Measurements from ENCODE around the gene DBNDD2.

The DBNDD2 gene

DNA sequence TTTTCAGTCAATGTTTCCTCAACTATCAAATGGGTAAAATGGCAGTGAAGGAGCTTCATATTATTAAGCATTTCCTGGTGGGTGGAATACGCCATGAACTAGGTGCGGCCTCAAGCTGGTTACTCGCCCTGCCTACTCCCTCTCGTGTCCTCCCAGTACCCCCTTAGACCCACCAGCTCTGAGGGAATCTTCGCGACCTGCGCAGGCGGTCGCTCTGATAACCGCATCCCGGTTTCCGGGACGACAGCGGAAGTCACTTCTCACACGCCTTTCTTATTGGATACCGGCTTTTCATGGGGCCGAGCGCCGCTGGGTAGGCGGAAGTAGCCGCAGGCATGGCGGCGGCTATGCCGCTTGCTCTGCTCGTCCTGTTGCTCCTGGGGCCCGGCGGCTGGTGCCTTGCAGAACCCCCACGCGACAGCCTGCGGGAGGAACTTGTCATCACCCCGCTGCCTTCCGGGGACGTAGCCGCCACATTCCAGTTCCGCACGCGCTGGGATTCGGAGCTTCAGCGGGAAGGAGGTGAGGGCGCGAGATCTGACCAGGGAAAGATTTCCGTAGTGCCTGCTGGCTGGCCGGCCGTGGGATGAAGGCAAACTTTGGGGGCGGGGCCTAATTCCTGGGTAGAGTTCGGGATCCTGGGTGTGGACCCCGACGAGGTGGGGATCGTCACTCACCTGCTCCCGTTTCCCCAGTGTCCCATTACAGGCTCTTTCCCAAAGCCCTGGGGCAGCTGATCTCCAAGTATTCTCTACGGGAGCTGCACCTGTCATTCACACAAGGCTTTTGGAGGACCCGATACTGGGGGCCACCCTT, 7.9 kb downstream of the DBNDD2 start, which contains the start of gene PIGT:
PIGT (plus strand) TSS at position 320 of the 816 bp plus-strand sequence; CDS start at position 336, 16 bp downstream.
- peak; percentile 89 for DNase-seq (ENCODE audit: low read depth, low spot score)

DNA sequence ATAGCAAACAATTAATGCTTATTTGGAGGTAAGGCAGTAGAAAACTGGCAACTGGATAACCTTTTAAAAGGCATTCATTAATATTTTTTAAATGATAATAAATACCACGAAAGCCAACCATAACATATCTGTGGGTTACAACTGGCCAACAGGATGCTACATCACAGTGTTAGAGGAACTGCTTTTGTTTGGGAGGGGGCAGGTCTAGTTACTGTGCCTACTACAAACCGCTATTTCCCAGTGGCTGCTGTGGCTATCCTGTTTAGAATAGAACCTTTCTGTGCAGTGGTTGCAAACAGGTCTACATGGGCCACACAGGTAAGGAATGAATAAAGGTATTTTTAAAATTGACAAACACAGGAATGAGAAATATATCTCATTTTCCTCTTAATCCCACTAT, 8.8 kb downstream of the DBNDD2 start:
- DNase-seq (ENCODE audit: low read depth, low spot score): no peak

DNA sequence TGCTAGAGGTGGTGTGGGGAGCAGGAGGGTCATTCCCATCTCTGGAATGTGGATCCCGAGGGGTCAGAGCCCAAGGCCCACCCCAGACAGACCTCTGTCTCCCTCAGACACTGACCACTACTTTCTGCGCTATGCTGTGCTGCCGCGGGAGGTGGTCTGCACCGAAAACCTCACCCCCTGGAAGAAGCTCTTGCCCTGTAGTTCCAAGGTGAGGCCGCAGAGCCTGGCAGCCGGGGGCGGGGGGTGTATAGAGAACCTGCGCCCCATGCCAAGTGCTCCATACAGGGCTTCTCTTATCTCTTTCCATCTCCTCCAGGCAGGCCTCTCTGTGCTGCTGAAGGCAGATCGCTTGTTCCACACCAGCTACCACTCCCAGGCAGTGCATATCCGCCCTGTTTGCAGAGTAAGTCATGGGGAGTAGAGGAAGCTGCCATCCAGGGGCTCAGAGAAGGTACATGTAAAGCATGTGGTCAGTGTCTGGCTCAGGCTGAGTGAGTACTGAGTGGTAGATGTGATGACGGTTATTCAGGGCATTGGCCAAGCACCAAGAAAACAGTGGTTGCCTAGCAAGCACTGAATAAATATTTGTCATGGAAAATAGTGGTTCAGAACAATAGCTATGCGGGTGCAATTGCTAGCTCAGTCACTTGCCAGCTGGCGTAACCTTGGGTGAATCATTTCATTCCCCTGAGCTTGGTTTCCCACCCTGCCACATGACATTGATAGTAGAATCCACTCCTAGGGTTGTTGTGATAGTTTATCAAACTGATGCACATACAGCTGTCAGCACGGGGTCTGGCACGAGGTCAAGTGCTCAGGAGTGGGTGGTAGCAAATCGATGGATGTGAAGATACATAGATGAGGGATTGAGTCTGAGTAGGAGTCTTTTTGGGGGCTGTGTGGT, 11.4 kb downstream of the DBNDD2 start:
- no peak for DNase-seq (ENCODE audit: low read depth, low spot score)

DNA sequence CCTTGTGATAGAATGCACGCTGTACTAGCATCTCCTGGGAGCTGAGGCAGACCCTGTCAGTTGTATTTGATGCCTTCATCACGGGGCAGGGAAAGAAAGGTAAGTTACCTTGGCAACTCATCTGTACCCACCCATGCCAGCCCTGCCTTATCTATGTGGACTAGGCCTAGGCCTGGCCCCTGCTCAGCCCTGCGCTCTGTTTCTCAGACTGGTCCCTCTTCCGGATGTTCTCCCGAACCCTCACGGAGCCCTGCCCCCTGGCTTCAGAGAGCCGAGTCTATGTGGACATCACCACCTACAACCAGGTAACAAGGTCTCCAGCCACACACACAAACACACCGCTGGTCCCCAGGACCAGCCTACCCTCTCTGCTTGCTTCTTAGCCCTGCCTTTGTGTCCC, 12.0 kb downstream of the DBNDD2 start:
- DNase-seq (ENCODE audit: low read depth, low spot score): no peak

DNA sequence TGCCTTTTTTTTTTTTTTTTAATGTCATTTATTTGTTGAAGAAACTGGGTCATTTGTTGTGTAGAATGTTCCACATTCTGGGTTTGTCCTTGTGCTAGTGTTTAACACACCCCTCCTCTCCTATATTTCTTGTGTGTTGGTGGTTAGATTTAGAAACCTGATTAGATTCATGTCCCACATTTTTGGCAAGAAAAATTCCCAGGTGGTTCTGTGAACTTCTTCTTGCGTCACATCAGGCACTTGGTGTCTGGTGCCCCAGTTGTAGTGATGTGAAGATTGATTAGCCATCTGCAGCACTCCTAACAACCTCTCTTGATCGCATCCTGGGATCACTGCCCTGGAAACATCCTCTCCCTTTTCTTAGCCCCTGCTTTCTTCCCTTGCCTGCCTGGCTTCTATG, 15.6 kb downstream of the DBNDD2 start:
- no peak for DNase-seq (ENCODE audit: low read depth, low spot score)

DNA sequence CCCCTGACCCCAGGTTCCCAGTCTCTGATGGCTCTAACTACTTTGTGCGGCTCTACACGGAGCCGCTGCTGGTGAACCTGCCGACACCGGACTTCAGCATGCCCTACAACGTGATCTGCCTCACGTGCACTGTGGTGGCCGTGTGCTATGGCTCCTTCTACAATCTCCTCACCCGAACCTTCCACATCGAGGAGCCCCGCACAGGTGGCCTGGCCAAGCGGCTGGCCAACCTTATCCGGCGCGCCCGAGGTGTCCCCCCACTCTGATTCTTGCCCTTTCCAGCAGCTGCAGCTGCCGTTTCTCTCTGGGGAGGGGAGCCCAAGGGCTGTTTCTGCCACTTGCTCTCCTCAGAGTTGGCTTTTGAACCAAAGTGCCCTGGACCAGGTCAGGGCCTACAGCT, 17.5 kb downstream of the DBNDD2 start:
- no peak for DNase-seq (ENCODE audit: low read depth, low spot score)

DNA sequence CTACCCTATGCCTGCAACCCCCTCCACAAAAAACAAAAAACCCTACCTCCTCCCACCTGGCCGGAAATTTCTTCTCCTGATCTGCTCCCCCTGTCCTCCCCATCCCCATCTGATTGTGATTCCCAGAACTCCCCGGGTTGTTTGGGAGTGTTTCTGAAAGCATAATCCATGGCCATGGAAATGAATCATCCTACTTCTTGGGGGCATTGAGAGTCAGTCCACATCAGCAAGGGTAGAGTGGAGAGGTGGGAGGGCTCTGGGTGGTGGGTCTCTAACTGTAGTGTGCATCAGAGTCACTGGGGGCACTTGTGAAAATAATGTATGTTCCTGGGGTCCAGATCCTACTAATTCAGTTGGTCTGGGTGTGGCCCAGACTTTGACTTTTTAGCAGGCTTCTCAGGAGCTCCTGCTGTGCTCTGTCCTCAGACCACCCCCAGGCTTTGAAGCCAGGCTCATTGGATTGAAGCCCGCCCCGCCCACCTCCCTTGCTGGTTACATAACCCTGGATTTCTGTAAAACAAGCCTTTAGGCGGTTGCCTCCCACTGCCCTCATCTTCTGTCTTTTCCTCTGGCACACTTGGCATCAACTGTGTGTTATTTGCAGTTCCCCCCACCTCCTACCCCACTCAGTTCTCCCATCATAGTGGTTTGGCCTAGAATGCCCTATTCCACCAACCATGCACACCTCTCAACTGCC, 18.4 kb downstream of the DBNDD2 start:
- peak; percentile 67 for DNase-seq (ENCODE audit: low read depth, low spot score)

DNA sequence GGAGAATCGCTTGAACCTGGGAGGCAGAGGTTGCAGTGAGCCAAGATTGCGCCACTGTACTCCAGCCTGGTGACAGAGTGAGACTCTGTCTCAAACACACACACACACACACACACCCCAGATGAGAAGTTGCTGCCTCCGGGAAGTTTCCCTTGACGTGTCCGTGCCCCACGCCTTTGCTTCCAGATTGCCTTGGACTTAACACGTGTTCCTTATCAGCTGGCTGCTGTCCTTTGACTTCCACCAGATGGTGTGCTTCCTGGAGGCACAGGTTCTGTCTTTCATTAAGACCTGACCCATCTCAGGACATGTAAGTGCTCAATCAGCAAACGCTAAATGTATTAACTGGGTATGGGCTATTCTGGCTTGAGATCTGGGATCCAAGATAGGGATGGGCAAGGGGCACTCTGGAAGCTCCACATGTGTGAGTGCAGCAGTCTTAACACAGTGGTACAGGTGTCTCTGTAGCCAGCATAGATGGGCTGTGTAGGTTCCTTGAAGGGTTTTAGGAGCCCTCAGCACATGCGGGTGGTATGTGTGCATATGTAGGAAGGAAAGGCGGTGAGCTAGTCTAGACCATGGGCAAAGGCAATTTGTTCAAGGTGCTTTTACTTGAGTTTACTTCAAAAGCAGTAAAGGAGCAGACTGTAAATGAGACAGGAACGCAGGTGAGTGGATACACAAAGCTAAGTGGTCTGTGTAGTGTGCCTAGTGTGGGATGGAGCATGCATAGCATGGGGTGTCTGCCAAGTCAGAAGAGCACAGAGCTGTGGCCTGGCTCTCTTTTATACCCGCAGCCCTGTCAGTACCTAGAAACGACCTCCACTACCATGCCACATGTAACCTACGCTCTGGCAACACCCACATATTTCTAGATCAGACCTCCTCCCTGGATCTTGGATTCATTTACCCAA, 19.4 kb downstream of the DBNDD2 start:
- DNase-seq (ENCODE audit: low read depth, low spot score): no peak

DNA sequence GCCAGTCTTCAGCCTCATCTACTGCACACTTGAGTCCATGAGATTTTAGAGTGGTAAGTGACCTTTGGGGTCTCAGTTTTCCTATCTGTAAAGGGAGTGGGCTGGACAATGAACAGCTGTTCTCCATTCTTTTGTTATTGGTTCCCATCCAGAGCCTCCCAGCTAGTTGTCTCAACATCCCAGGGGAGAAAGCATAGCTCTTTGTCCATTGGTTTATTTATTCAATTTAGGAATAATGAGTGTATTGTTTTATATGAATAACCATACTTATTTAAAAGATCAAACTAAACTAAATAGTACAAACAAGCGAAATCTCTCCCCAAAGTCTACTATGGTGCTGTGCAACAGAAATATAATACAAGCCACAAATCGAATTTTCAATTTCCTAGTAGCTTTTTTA, 21.5 kb downstream of the DBNDD2 start:
- DNase-seq (ENCODE audit: low read depth, low spot score): no peak

DNA sequence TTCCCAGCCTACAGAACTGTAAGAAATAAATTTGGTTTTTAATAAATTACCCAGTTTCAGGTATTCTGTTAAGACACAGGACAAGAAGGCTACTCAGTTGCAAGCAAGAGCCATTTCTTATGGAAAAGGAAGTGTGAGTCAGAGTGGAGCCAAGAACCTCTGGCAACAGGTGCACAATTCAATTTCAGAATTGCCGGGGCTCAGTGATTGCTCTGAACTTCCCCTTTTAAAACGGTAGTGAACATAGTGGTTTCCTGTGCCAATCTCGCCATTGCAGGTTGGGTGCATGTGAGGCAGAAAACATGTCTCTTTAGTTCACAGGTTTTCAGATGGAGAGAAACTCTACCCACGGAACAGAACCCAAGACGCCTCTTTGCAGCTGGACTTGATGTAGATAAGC, 24.2 kb downstream of the DBNDD2 start:
- DNase-seq (ENCODE audit: low read depth, low spot score): no peak

DNA sequence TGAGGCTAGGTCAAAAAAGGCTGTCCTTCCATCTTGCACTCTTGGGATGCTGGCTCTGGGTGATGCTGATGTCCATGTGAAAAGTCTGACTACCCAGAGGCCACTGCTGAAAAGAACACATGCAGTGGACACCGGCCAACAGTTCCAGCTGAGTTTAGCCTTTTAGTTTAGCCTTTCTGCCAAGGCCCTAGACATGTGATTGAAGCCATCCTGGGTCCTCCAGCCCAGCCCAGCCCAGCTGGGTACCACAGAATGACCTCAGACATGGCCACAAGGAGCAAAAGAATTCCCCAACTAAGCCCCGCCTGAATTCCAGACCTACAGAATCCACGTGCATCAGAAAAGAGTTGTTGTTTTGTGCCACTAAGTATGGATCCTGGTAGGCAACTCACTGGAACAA, 25.2 kb downstream of the DBNDD2 start:
- DNase-seq (ENCODE audit: low read depth, low spot score): peak; percentile 42

DNA sequence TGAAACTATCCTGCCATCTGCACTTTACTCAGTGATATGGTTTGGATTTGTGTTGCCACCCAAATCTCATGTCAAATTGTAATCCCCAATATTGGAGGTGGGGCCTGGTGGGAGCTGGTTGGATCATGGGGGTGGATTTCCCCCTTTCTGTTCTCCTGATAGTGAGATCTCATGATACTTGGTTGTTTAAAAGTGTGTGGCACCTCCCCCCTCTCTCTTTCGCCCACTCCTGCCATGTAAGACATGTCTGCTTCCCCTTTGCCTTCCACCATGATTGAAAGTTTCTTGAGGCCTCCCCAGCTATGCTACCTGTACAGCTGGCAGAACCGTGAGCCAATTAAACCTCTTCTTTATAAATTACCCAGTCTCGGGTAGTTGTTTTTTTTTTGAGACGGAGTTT, 25.9 kb downstream of the DBNDD2 start:
- DNase-seq (ENCODE audit: low read depth, low spot score): no peak

DNA sequence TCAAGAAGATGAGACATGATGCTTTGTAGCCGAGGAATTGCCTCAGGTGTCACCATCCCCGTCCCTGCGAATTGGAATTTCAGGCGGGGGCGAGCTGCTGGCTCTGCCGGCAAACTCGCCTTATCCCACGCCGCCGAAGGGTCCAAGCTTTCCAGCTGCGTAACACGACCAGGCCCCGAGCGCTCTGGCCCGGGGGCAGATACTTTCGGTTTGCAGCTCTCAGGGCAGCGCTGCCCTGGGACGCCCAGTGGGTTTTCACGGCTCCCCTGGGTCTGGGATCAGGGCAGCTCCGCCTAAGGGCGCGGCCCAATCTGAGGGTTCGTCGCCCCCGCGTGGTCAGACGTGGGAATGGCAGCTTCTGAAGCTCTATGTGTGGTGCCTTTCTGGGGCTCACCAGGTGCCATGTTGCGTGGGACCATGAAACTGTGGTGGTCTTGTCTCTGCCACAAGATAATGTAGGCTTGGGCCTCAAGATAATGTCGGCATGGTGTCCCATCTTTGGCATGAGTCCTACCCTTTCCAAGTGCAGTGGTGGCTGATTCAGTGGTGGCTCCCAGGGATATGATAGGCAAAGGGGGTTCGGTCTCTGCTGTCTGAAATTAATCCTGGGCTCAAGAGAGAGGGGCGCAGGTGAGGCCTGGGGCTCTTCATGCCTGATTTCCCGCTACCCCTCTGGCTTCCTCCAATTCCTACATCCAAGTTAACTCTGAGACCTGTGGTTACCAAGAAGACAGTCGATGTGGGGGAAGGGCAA, 28.8 kb downstream of the DBNDD2 start:
- DNase-seq (ENCODE audit: low read depth, low spot score): peak; percentile 90

DNA sequence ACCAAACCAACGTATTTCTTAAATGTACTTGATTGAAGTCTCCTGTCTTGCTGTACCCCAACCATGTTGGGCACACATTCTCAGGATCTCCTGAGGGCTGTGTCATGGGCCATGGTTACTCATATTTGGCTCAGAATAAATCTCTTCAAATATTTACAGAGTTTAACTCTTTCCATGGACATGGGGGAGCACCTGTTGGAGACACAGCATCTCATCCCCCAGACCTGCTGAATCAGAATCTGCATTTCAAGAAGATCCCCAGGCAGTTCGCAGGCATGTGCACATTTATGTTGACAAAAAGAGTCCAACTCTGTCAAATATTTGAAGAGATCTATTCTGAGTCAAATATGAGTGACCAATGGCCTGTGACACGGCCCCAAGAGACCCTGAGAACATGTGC, 32.3 kb downstream of the DBNDD2 start:
- no peak for DNase-seq (ENCODE audit: low read depth, low spot score)

DNA sequence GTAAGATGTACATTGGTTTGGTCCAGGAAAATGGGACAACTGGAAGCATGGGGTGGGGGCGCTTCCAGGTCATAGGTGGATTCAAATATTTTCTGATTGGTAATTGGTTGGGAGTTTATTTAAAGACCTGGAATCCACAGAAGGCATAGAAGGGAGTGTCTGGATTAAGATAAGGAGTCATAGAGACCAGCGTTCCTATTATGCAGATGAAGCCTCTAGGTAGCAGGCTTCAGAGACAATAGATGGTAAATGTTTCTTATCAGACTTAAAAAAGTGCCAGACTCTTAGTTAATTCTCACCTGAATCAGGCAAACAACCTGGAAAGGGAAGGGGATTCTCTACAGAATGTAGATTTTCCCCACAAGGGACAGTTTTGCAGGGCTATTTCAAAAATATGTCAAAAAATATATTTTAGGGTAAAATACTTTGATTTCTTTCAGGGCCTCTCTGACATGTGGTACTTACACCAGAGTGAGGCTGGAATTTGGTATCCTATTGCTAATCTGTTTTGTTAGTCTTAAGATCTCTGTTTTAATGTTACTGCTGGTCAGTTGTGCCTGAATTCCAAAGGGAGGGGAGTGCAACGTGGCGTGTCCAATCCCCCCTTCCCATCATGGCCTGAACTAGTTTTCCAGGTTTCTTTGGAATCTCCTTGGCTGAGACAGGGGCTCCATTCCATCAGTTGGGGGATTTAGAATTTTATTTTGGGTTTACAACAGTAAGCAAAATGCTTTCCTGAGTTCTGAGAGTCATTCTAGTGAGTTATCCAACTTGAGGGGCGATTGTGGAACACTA, 33.0 kb downstream of the DBNDD2 start:
- DNase-seq (ENCODE audit: low read depth, low spot score): peak; percentile 67

DNA sequence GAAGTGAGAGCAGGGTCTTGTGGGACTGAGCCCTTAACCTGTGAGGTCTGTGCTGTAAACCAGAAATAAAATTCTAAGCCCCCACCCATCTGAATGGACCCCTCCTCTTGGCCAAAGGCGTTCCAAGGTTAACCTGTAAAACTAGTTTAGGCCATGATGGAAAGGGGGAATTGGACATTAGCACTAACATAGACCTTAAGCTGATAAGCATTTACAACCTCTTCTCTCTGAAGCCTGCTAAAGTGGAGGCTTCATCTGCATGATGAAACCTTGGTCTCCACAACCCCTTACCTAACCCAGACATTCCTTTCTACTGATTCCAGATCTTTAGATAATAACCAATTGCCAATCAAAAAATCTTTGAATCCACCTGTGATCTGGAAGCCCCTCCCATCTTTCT, 33.7 kb downstream of the DBNDD2 start:
- peak; percentile 76 for DNase-seq (ENCODE audit: low read depth, low spot score)

DNA sequence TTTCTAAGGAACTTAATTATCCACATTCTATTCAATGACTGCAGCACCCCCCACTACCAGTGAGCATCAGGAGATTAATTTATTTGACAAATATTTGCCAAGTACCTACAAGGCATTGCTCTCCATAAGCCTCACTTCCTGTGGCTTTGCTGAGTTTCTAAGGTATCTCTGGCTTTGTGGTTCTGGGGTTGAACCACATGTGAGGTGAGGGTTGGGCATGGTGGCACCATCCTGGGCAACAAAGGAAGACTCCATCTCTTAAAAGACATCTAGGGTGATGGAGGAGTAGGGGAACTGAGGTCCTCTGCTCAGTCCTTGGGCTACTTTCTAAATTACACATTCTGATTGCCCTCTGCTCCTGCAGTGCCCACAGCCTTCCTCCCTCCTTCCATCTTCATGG, 36.0 kb downstream of the DBNDD2 start:
- no peak for DNase-seq (ENCODE audit: low read depth, low spot score)

DNA sequence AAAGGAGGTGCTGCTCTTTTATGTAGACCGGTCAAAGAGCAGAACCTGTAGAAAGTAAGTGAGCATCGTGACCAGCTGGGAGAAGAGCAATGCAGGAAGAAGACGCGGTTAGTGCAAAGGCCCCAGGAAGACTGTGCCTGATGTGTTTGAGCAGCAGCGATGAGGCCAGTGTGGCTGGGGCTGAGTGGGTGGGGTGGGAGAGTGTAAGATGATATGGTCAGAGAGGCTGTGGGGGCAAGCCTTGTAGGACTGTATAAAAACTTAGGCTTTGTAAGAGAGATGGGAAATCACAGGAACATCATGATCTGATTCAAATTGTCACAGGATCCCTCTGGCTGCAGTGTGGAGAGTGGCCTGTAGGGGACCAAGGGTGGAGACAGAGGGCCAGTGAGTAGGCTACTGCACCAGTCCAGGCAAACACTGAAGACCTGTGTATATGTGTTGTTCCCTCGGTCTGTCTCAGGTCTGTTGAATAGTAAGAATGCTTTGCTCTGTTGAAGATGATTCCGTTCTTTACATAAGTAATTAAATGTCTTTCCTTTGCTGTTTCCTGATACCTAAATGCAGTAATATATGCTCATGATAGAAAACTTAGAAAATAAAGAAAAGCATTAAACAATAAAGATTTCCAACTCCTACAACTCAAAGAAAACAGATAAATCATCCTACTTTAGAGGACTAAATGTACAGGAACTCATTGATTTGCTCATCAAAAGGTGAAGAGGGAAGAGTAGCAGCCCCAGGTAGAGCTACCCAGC, 37.9 kb downstream of the DBNDD2 start:
- DNase-seq (ENCODE audit: low read depth, low spot score): no peak

DNA sequence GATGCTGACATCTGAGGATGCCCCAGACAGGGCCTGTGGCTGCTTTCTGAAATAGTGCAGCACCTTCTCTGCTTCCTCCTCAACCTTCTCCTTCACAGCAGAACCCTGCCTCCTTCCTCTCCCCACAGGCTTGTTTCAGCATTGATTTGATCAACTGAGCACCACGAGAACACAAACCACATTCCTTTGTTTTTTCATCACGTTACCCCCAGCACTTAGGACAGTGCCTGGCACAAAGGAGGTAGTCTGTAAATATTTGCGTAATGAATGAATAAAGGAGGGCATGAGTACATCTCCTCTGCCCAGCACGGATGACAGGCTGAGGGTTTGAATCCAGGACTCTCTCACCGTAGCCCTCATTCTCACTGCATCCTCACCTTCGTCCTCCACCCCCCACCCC, 40.2 kb downstream of the DBNDD2 start:
- DNase-seq (ENCODE audit: low read depth, low spot score): no peak

Measured in ELF-1 (cell line).